HepG2 (cell line): ENCODE results near the gene ZNF615. TPM values are rescaled to one million over a fixed set of nuclear protein-coding genes. Genes with fewer than 3 reads are reported as not detected.

Experiments
- FUBP1 ChIP-seq: sonication (generic); formaldehyde crosslinking; IDR thresholded peaks from 2 replicates; pipeline ENCODE4 v1.5.1; 2020; ENCODE audit warnings: missing genetic modification reagents, mild to moderate bottlenecking, borderline replicate concordance
- MNT ChIP-seq: fragments of 450-650 bp; IDR thresholded peaks from 2 replicates; pipeline ENCODE4 v1.6.1; 2016
- ZFAT ChIP-seq: sonication (generic); formaldehyde crosslinking; conservative IDR thresholded peaks from 2 replicates; pipeline ENCODE4 v1.8.1; 2023; ENCODE audit warnings: missing genetic modification reagents, inconsistent platforms
- ZFP62 ChIP-seq: sonication (generic); formaldehyde crosslinking; IDR thresholded peaks from 2 replicates; pipeline ENCODE4 v1.4.0; 2020; ENCODE audit warnings: missing genetic modification reagents
- ZNF17 ChIP-seq: sonication (generic); formaldehyde crosslinking; IDR thresholded peaks from 2 replicates; pipeline ENCODE4 v1.5.0; 2020; ENCODE audit warnings: mild to moderate bottlenecking, missing genetic modification reagents
- ZNF207 ChIP-seq: fragments of 450-650 bp; IDR thresholded peaks from 2 replicates; pipeline ENCODE4 v1.6.1; 2016; ENCODE audit warnings: antibody characterized with exemption, borderline replicate concordance
- ZNF292 ChIP-seq: sonication (generic); formaldehyde crosslinking; IDR thresholded peaks from 2 replicates; pipeline ENCODE4 v1.8.1; 2022; ENCODE audit warnings: mild to moderate bottlenecking, low read depth, missing genetic modification reagents, borderline replicate concordance
- ZNF782 ChIP-seq: sonication (generic); formaldehyde crosslinking; IDR thresholded peaks from 2 replicates; pipeline ENCODE4 v1.4.0; 2020; ENCODE audit warnings: missing genetic modification reagents, mild to moderate bottlenecking, borderline replicate concordance
- ZNF883 ChIP-seq: sonication (generic); formaldehyde crosslinking; IDR thresholded peaks from 2 replicates; pipeline ENCODE4 v1.5.1; 2020; ENCODE audit warnings: mild to moderate bottlenecking, missing genetic modification reagents; ENCODE audit errors: not compliant biosample characterization
- polyA plus RNA-seq, 8 experiments: library from polyadenylated mRNA; depleted of rRNA in 3 of 8; stranded (reverse) in 7 of 8; unstranded in 1 of 8; fragments of >200 nt; fragmentation: Illumina TruSeq in 4 of 8; extraction: Trizol in 4 of 8; gene quantifications; 2 replicates each; pipeline versions ENCODE4 v1.2.1 to v1.2.3, GENCODE V29; 2011 to 2016; ENCODE audit warnings: low read depth in 4 of 8, missing spikeins in 1 of 8, mixed read lengths in 1 of 8; ENCODE audit not compliant: insufficient read depth in 1 of 8
- total RNA-seq, 5 experiments: library from RNA; depleted of rRNA; stranded (reverse); fragments of >200 nt; fragmentation: Illumina TruSeq; extraction: Trizol; gene quantifications; 2 replicates each; pipeline ENCODE4 v1.2.3, GENCODE V29; 2016; ENCODE audit warnings: low read depth in 1 of 5
- TF ChIP-seq, protein P1 (sequence below): sonication (generic); formaldehyde crosslinking; IDR thresholded peaks from 2 replicates; pipeline ENCODE4 v1.9.0; 2022; ENCODE audit warnings: low read depth, missing genetic modification reagents
- TF ChIP-seq, protein P2 (sequence below): sonication (generic); formaldehyde crosslinking; IDR thresholded peaks from 2 replicates; pipeline ENCODE4 v1.4.0; 2020; ENCODE audit warnings: mild to moderate bottlenecking, missing genetic modification reagents
- TF ChIP-seq, protein P3 (sequence below): IDR thresholded peaks from 2 replicates; pipeline ENCODE4 v1.6.1; 2016; ENCODE audit warnings: low read depth, missing genetic modification reagents, missing compliant biosample characterization
- TF ChIP-seq, protein P4 (sequence below): sonication (generic); formaldehyde crosslinking; conservative IDR thresholded peaks from 2 replicates; pipeline ENCODE4 v1.8.0; 2022; ENCODE audit warnings: missing genetic modification reagents

The ZNF615 gene
- total and polyA plus RNA-seq, 2 of the 13 experiments (the other 11 are each of a cell fraction or from before 2014, with no cell fraction given), result 5.2 to 7.8 TPM

DNA sequence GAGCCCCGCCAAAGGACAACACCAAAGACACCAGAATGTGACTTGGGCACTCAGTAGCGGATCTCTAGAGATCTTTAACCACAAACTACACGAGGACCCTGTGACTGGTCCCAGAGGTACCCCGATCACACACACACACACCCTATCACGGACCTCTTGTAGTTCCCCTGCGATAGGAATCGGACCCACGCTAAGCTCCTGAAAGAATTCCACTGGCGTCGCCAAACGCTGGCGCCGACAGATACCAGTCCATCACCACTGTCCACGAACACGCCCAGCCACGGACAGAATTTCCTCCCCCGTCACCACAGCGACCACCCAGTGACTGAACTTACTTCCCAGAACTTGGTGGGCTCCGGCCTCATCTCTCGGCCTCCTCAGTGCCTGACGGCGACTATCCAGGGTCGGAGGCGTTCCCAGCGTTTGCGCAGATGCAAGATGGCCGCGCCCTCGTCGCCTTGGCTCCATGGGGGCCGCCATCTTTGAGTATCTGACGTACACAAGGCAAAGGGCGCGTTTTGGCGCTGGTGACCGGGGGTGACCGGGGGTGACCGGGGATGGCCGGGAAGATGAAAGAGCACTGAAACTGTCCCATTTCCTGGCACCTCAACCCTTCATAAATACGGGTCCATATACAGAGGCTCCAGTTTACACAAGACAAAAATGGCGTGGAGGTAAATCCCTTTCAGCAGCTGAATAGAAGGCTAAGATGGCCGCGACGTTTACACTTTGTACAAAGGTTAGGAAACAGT, at the start of gene ZNF615 (continued):
- TF ChIP-seq, protein P1, sequence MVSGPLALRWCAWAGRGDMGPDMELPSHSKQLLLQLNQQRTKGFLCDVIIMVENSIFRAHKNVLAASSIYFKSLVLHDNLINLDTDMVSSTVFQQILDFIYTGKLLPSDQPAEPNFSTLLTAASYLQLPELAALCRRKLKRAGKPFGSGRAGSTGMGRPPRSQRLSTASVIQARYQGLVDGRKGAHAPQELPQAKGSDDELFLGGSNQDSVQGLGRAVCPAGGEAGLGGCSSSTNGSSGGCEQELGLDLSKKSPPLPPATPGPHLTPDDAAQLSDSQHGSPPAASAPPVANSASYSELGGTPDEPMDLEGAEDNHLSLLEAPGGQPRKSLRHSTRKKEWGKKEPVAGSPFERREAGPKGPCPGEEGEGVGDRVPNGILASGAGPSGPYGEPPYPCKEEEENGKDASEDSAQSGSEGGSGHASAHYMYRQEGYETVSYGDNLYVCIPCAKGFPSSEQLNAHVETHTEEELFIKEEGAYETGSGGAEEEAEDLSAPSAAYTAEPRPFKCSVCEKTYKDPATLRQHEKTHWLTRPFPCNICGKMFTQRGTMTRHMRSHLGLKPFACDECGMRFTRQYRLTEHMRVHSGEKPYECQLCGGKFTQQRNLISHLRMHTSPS (CRISPR knock-in tag), result no peak
- TF ChIP-seq, protein P2, sequence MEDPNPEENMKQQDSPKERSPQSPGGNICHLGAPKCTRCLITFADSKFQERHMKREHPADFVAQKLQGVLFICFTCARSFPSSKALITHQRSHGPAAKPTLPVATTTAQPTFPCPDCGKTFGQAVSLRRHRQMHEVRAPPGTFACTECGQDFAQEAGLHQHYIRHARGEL (CRISPR knock-in tag), result no peak
- TF ChIP-seq ZNF17 (CRISPR knock-in tag) (no peak), ZNF883 (CRISPR knock-in tag) (no peak), ZFAT (CRISPR knock-in tag) (no peak), FUBP1 (CRISPR knock-in tag) (no peak), ZNF207 (no peak), ZFP62 (CRISPR knock-in tag) (no peak), ZNF292 (0 out of 2 replicates have a peak, but pooled peaks have one; percentile 19), ZNF782 (no peak), MNT (no peak)
- TF ChIP-seq, protein P3, sequence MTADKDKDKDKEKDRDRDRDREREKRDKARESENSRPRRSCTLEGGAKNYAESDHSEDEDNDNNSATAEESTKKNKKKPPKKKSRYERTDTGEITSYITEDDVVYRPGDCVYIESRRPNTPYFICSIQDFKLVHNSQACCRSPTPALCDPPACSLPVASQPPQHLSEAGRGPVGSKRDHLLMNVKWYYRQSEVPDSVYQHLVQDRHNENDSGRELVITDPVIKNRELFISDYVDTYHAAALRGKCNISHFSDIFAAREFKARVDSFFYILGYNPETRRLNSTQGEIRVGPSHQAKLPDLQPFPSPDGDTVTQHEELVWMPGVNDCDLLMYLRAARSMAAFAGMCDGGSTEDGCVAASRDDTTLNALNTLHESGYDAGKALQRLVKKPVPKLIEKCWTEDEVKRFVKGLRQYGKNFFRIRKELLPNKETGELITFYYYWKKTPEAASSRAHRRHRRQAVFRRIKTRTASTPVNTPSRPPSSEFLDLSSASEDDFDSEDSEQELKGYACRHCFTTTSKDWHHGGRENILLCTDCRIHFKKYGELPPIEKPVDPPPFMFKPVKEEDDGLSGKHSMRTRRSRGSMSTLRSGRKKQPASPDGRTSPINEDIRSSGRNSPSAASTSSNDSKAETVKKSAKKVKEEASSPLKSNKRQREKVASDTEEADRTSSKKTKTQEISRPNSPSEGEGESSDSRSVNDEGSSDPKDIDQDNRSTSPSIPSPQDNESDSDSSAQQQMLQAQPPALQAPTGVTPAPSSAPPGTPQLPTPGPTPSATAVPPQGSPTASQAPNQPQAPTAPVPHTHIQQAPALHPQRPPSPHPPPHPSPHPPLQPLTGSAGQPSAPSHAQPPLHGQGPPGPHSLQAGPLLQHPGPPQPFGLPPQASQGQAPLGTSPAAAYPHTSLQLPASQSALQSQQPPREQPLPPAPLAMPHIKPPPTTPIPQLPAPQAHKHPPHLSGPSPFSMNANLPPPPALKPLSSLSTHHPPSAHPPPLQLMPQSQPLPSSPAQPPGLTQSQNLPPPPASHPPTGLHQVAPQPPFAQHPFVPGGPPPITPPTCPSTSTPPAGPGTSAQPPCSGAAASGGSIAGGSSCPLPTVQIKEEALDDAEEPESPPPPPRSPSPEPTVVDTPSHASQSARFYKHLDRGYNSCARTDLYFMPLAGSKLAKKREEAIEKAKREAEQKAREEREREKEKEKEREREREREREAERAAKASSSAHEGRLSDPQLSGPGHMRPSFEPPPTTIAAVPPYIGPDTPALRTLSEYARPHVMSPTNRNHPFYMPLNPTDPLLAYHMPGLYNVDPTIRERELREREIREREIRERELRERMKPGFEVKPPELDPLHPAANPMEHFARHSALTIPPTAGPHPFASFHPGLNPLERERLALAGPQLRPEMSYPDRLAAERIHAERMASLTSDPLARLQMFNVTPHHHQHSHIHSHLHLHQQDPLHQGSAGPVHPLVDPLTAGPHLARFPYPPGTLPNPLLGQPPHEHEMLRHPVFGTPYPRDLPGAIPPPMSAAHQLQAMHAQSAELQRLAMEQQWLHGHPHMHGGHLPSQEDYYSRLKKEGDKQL (CRISPR knock-in tag), result no peak
- TF ChIP-seq, protein P4, sequence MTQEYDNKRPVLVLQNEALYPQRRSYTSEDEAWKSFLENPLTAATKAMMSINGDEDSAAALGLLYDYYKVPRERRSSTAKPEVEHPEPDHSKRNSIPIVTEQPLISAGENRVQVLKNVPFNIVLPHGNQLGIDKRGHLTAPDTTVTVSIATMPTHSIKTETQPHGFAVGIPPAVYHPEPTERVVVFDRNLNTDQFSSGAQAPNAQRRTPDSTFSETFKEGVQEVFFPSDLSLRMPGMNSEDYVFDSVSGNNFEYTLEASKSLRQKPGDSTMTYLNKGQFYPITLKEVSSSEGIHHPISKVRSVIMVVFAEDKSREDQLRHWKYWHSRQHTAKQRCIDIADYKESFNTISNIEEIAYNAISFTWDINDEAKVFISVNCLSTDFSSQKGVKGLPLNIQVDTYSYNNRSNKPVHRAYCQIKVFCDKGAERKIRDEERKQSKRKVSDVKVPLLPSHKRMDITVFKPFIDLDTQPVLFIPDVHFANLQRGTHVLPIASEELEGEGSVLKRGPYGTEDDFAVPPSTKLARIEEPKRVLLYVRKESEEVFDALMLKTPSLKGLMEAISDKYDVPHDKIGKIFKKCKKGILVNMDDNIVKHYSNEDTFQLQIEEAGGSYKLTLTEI (CRISPR knock-in tag), result no peak
